ENCODE measurements around the gene SSH3. TPM values are rescaled to one million over a fixed set of nuclear protein-coding genes. Genes with fewer than 3 reads are reported as not detected.

SSH3 gene
- polyA plus RNA-seq, 1 donor from 2014 or later = 0.89 TPM

DNA sequence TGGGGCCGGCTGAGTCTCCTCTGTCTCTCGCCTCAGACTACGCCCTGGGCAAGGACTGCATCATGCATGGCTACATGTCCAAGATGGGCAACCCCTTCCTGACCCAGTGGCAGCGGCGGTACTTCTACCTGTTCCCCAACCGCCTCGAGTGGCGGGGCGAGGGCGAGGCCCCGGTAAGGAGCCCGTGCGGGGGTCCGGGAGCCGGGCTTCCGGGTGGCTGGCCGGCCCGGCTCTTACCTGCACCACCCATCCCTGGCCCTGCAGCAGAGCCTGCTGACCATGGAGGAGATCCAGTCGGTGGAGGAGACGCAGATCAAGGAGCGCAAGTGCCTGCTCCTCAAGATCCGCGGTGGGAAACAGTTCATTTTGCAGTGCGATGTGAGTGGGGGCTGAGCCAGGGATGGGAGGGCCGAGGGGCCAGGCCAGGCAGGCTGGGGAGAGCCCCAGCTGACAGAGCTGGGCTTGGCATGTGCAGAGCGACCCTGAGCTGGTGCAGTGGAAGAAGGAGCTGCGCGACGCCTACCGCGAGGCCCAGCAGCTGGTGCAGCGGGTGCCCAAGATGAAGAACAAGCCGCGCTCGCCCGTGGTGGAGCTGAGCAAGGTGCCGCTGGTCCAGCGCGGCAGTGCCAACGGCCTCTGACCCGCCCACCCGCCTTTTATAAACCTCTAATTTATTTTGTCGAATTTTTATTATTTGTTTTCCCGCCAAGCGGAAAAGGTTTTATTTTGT lies 18.4 kb upstream of the SSH3 start:
- H3K27me3 ChIP-seq (ENCODE audit: insufficient read depth, low read depth, low read length) = no peaks in the 10 kb centered on the region
- peaks cover 7% of the 10 kb centered on the region for H3F3A ChIP-seq (ENCODE audit: insufficient read depth, low read length, poor library complexity, severe bottlenecking)
- no peaks in the 10 kb centered on the region for H3K9me3 ChIP-seq (ENCODE audit: low read length)
- TF ChIP-seq, protein P1, sequence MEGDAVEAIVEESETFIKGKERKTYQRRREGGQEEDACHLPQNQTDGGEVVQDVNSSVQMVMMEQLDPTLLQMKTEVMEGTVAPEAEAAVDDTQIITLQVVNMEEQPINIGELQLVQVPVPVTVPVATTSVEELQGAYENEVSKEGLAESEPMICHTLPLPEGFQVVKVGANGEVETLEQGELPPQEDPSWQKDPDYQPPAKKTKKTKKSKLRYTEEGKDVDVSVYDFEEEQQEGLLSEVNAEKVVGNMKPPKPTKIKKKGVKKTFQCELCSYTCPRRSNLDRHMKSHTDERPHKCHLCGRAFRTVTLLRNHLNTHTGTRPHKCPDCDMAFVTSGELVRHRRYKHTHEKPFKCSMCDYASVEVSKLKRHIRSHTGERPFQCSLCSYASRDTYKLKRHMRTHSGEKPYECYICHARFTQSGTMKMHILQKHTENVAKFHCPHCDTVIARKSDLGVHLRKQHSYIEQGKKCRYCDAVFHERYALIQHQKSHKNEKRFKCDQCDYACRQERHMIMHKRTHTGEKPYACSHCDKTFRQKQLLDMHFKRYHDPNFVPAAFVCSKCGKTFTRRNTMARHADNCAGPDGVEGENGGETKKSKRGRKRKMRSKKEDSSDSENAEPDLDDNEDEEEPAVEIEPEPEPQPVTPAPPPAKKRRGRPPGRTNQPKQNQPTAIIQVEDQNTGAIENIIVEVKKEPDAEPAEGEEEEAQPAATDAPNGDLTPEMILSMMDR (IDR thresholded peaks at IDR 0.05; ENCODE audit: poor library complexity, severe bottlenecking) = no peak
- TF ChIP-seq RAD21 (conservative IDR thresholded peaks at IDR 0.05) (no peak), EP300 (conservative IDR thresholded peaks at IDR 0.05; ENCODE audit: poor library complexity, severe bottlenecking) (no peak), SMC3 (conservative IDR thresholded peaks at IDR 0.05; ENCODE audit: poor library complexity) (no peak), MXI1 (conservative IDR thresholded peaks at IDR 0.05; ENCODE audit: poor library complexity, severe bottlenecking) (no peak), TAF1 (IDR thresholded peaks at IDR 0.05; ENCODE audit: low read depth) (no peak), POLR2AphosphoS5 (IDR thresholded peaks at IDR 0.05) (no peak), EZH2 (IDR thresholded peaks at IDR 0.05; ENCODE audit: borderline replicate concordance, insufficient read depth, low read length, poor library complexity, severe bottlenecking) (no peak)
- TF ChIP-seq, protein P2, sequence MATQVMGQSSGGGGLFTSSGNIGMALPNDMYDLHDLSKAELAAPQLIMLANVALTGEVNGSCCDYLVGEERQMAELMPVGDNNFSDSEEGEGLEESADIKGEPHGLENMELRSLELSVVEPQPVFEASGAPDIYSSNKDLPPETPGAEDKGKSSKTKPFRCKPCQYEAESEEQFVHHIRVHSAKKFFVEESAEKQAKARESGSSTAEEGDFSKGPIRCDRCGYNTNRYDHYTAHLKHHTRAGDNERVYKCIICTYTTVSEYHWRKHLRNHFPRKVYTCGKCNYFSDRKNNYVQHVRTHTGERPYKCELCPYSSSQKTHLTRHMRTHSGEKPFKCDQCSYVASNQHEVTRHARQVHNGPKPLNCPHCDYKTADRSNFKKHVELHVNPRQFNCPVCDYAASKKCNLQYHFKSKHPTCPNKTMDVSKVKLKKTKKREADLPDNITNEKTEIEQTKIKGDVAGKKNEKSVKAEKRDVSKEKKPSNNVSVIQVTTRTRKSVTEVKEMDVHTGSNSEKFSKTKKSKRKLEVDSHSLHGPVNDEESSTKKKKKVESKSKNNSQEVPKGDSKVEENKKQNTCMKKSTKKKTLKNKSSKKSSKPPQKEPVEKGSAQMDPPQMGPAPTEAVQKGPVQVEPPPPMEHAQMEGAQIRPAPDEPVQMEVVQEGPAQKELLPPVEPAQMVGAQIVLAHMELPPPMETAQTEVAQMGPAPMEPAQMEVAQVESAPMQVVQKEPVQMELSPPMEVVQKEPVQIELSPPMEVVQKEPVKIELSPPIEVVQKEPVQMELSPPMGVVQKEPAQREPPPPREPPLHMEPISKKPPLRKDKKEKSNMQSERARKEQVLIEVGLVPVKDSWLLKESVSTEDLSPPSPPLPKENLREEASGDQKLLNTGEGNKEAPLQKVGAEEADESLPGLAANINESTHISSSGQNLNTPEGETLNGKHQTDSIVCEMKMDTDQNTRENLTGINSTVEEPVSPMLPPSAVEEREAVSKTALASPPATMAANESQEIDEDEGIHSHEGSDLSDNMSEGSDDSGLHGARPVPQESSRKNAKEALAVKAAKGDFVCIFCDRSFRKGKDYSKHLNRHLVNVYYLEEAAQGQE (IDR thresholded peaks at IDR 0.05; ENCODE audit: borderline replicate concordance) = no peak
- H2AFZ ChIP-seq (ENCODE audit: low read depth, low read length) = no peak overlapping the region
- no peak overlapping the region for H3K4me2 ChIP-seq (ENCODE audit: low read length)
- no peaks in the 10 kb centered on the region for H3K9me2 ChIP-seq (ENCODE audit: insufficient read depth, low read length)
- peaks cover 5% of the 10 kb centered on the region for H3K79me2 ChIP-seq (replicated peaks; ENCODE audit: insufficient read depth, low read length)
- H3K9ac ChIP-seq (ENCODE audit: low read length) = no peak overlapping the region
- no peaks in the 10 kb centered on the region for H4K20me1 ChIP-seq (ENCODE audit: insufficient read depth)
- no peak overlapping the region for H3K27ac ChIP-seq (ENCODE audit: low read length)
- H3K36me3 ChIP-seq (ENCODE audit: insufficient read depth, low read length) = no peaks in the 10 kb centered on the region
- no peak overlapping the region for H3K4me3 ChIP-seq (ENCODE audit: low read length)

DNA sequence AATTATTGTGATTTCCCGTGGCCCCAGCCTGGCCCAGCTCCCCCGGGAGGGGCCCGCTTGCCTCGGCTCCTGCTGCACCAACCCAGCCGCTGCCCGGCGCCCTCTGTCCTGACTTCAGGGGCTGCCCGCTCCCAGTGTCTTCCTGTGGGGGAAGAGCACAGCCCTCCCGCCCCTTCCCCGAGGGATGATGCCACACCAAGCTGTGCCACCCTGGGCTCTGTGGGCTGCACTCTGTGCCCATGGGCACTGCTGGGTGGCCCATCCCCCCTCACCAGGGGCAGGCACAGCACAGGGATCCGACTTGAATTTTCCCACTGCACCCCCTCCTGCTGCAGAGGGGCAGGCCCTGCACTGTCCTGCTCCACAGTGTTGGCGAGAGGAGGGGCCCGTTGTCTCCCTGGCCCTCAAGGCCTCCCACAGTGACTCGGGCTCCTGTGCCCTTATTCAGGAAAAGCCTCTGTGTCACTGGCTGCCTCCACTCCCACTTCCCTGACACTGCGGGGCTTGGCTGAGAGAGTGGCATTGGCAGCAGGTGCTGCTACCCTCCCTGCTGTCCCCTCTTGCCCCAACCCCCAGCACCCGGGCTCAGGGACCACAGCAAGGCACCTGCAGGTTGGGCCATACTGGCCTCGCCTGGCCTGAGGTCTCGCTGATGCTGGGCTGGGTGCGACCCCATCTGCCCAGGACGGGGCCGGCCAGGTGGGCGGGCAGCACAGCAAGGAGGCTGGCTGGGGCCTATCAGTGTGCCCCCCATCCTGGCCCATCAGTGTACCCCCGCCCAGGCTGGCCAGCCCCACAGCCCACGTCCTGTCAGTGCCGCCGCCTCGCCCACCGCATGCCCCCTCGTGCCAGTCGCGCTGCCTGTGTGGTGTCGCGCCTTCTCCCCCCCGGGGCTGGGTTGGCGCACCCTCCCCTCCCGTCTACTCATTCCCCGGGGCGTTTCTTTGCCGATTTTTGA lies 17.5 kb upstream of the SSH3 start:
- no peaks in the 10 kb centered on the region for H3K27me3 ChIP-seq (ENCODE audit: insufficient read depth, low read depth, low read length)
- H3K4me2 ChIP-seq (ENCODE audit: low read length) = no peak overlapping the region
- H3K4me3 ChIP-seq (ENCODE audit: low read length) = no peak overlapping the region
- H3K9me3 ChIP-seq (ENCODE audit: low read length) = no peaks in the 10 kb centered on the region
- H4K20me1 ChIP-seq (ENCODE audit: insufficient read depth) = no peaks in the 10 kb centered on the region
- TF ChIP-seq RAD21 (conservative IDR thresholded peaks at IDR 0.05) (no peak), SMC3 (conservative IDR thresholded peaks at IDR 0.05; ENCODE audit: poor library complexity) (no peak), MXI1 (conservative IDR thresholded peaks at IDR 0.05; ENCODE audit: poor library complexity, severe bottlenecking) (no peak), TAF1 (IDR thresholded peaks at IDR 0.05; ENCODE audit: low read depth) (no peak), EP300 (conservative IDR thresholded peaks at IDR 0.05; ENCODE audit: poor library complexity, severe bottlenecking) (no peak), EZH2 (IDR thresholded peaks at IDR 0.05; ENCODE audit: borderline replicate concordance, insufficient read depth, low read length, poor library complexity, severe bottlenecking) (no peak), POLR2AphosphoS5 (IDR thresholded peaks at IDR 0.05) (no peak)
- TF ChIP-seq, protein P1 (IDR thresholded peaks at IDR 0.05; ENCODE audit: poor library complexity, severe bottlenecking) = no peak
- TF ChIP-seq, protein P2 (IDR thresholded peaks at IDR 0.05; ENCODE audit: borderline replicate concordance) = no peak
- no peak overlapping the region for H3K9ac ChIP-seq (ENCODE audit: low read length)
- no peaks in the 10 kb centered on the region for H3K36me3 ChIP-seq (ENCODE audit: insufficient read depth, low read length)
- peaks cover 7% of the 10 kb centered on the region for H3F3A ChIP-seq (ENCODE audit: insufficient read depth, low read length, poor library complexity, severe bottlenecking)
- H3K9me2 ChIP-seq (ENCODE audit: insufficient read depth, low read length) = no peaks in the 10 kb centered on the region
- no peak overlapping the region for H2AFZ ChIP-seq (ENCODE audit: low read depth, low read length)
- no peak overlapping the region for H3K27ac ChIP-seq (ENCODE audit: low read length)
- H3K79me2 ChIP-seq (replicated peaks; ENCODE audit: insufficient read depth, low read length) = peaks cover 6% of the 10 kb centered on the region

All from neural cell (in vitro differentiated cells).